Sigmoid colon (tissue), 3 donors: Measurements from ENCODE around the gene THSD7A.

Experiments used
- CTCF ChIP-seq, 4 experiments: fragments of 450-650 bp in 3 of 4; fragments of 200-600 bp in 1 of 4; IDR thresholded peaks; one replicate each; pipeline ENCODE4 v1.5.1; 2016 to 2019; ENCODE audit warnings: antibody characterized with exemption in 4 of 4, mild to moderate bottlenecking in 3 of 4, moderate library complexity in 2 of 4
- POLR2A ChIP-seq, 2 donors: fragments of 450-650 bp; IDR thresholded peaks; one replicate each; pipeline ENCODE4 v1.6.1; 2016; ENCODE audit warnings: antibody characterized with exemption in 2 of 2, mild to moderate bottlenecking in 2 of 2, moderate library complexity in 2 of 2

GRCh38 chr7:11434366-11434765 is 397.6 kb downstream of the THSD7A start:
- TF ChIP-seq CTCF (IDR thresholded peaks at IDR 0.05), result no peak
- TF ChIP-seq POLR2A (IDR thresholded peaks at IDR 0.05), result no peak
